SK-N-SH treated with all-trans-retinoic acid at 6 μM for 48 hours (cell line): ENCODE measurements around the gene KDM4B.

Source experiments
- ARNTL ChIP-seq: fragments of 450-650 bp; formaldehyde crosslinking; IDR thresholded peaks from 2 replicates; pipeline ENCODE4 v1.5.0; 2020; ENCODE audit warnings: low read depth, mild to moderate bottlenecking, moderate library complexity, borderline replicate concordance
- BACH2 ChIP-seq: fragments of 250-450 bp; sonication (Bioruptor Pico); IDR thresholded peaks from 2 replicates; pipeline ENCODE4 v1.9.0; 2021; ENCODE audit warnings: mild to moderate bottlenecking, borderline replicate concordance
- CSDC2 ChIP-seq: fragments of 250-450 bp; sonication (Bioruptor Pico); IDR thresholded peaks from 2 replicates; pipeline ENCODE4 v1.5.0; 2020; ENCODE audit warnings: mild to moderate bottlenecking, moderate library complexity
- ESRRG ChIP-seq: fragments of 250-450 bp; sonication (Bioruptor Pico); IDR thresholded peaks from 2 replicates; pipeline ENCODE4 v1.6.1; 2021; ENCODE audit warnings: mild to moderate bottlenecking
- ISL1 ChIP-seq: fragments of 250-450 bp; sonication (Bioruptor Pico); IDR thresholded peaks from 2 replicates; pipeline ENCODE4 v2.1.2; 2022; ENCODE audit warnings: mild to moderate bottlenecking, moderate library complexity
- OSR1 ChIP-seq: fragments of 250-450 bp; sonication (Bioruptor Pico); IDR thresholded peaks from 2 replicates; pipeline ENCODE4 v1.8.0; 2022; ENCODE audit warnings: moderate library complexity, mild to moderate bottlenecking, inconsistent platforms
- RARB ChIP-seq: fragments of 250-450 bp; sonication (Bioruptor Pico); IDR thresholded peaks from 2 replicates; pipeline ENCODE4 v1.8.0; 2021; ENCODE audit warnings: mild to moderate bottlenecking, moderate library complexity
- ZC3H10 ChIP-seq: fragments of 250-450 bp; sonication (Bioruptor Pico); IDR thresholded peaks from 2 replicates; pipeline ENCODE4 v1.5.1; 2021; ENCODE audit warnings: mild to moderate bottlenecking, moderate library complexity
- ZFP3 ChIP-seq: fragments of 250-450 bp; sonication (Bioruptor Pico); IDR thresholded peaks from 2 replicates; pipeline ENCODE4 v1.5.0; 2020; ENCODE audit warnings: mild to moderate bottlenecking, moderate library complexity
- TF ChIP-seq, protein P1 (sequence below): fragments of 250-450 bp; sonication (Bioruptor Pico); IDR thresholded peaks from 2 replicates; pipeline ENCODE4 v1.8.0; 2021; ENCODE audit warnings: low read depth, mild to moderate bottlenecking, moderate library complexity, borderline replicate concordance
- TF ChIP-seq, protein P2 (sequence below): fragments of 250-450 bp; sonication (Bioruptor Pico); IDR thresholded peaks from 2 replicates; pipeline ENCODE4 v1.8.0; 2020; ENCODE audit warnings: mild to moderate bottlenecking, moderate library complexity, borderline replicate concordance
- TF ChIP-seq, protein P3 (sequence below): fragments of 250-450 bp; sonication (Bioruptor Pico); IDR thresholded peaks from 2 replicates; pipeline ENCODE4 v1.5.0; 2020; ENCODE audit warnings: mild to moderate bottlenecking, moderate library complexity

DNA sequence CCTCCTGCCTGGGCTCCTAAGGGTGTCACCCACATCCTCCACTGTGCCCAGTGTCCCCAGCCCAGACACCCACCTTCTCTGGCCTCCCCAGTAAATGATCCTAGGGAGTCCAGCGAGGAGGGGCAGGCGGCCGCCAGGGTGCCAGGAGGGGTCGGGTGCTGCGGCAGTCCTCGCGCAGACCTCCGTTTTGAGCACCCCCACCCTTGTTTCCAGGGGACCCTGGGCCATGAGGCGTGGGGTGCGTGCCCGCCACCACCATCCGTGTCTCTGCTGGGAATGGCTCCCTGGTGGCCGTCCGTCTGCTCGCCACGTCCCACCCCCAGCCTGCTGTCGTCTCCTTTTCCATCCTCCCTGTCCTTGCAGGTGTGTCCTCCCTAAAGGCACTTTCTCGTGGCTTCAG, 133.0 kb downstream of the KDM4B start:
- TF ChIP-seq BACH2 (CRISPR knock-in tag) (no peak), ZFP3 (CRISPR knock-in tag) (no peak), ISL1 (CRISPR knock-in tag) (no peak), RARB (CRISPR knock-in tag) (no peak), OSR1 (CRISPR knock-in tag) (no peak), ESRRG (CRISPR knock-in tag) (no peak), CSDC2 (no peak), ZC3H10 (CRISPR knock-in tag) (no peak), ARNTL (no peak)
- TF ChIP-seq, protein P1, sequence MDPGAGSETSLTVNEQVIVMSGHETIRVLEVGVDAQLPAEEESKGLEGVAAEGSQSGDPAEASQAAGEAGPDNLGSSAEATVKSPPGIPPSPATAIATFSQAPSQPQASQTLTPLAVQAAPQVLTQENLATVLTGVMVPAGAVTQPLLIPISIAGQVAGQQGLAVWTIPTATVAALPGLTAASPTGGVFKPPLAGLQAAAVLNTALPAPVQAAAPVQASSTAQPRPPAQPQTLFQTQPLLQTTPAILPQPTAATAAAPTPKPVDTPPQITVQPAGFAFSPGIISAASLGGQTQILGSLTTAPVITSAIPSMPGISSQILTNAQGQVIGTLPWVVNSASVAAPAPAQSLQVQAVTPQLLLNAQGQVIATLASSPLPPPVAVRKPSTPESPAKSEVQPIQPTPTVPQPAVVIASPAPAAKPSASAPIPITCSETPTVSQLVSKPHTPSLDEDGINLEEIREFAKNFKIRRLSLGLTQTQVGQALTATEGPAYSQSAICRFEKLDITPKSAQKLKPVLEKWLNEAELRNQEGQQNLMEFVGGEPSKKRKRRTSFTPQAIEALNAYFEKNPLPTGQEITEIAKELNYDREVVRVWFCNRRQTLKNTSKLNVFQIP, result no peak
- TF ChIP-seq, protein P2, sequence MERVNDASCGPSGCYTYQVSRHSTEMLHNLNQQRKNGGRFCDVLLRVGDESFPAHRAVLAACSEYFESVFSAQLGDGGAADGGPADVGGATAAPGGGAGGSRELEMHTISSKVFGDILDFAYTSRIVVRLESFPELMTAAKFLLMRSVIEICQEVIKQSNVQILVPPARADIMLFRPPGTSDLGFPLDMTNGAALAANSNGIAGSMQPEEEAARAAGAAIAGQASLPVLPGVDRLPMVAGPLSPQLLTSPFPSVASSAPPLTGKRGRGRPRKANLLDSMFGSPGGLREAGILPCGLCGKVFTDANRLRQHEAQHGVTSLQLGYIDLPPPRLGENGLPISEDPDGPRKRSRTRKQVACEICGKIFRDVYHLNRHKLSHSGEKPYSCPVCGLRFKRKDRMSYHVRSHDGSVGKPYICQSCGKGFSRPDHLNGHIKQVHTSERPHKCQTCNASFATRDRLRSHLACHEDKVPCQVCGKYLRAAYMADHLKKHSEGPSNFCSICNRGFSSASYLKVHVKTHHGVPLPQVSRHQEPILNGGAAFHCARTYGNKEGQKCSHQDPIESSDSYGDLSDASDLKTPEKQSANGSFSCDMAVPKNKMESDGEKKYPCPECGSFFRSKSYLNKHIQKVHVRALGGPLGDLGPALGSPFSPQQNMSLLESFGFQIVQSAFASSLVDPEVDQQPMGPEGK (CRISPR knock-in tag), result no peak
- TF ChIP-seq, protein P3, sequence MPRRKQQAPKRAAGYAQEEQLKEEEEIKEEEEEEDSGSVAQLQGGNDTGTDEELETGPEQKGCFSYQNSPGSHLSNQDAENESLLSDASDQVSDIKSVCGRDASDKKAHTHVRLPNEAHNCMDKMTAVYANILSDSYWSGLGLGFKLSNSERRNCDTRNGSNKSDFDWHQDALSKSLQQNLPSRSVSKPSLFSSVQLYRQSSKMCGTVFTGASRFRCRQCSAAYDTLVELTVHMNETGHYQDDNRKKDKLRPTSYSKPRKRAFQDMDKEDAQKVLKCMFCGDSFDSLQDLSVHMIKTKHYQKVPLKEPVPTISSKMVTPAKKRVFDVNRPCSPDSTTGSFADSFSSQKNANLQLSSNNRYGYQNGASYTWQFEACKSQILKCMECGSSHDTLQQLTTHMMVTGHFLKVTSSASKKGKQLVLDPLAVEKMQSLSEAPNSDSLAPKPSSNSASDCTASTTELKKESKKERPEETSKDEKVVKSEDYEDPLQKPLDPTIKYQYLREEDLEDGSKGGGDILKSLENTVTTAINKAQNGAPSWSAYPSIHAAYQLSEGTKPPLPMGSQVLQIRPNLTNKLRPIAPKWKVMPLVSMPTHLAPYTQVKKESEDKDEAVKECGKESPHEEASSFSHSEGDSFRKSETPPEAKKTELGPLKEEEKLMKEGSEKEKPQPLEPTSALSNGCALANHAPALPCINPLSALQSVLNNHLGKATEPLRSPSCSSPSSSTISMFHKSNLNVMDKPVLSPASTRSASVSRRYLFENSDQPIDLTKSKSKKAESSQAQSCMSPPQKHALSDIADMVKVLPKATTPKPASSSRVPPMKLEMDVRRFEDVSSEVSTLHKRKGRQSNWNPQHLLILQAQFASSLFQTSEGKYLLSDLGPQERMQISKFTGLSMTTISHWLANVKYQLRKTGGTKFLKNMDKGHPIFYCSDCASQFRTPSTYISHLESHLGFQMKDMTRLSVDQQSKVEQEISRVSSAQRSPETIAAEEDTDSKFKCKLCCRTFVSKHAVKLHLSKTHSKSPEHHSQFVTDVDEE, result no peak
